HG03159 (cell line): ENCODE measurements around the gene ANO3.

Experiments
- ATAC-seq: cut with Tn5 transposase; IDR thresholded peaks from one replicate; pipeline ENCODE4 v1.9.1; 2021; ENCODE audit warnings: mild to moderate bottlenecking, moderate library complexity; ENCODE audit not compliant: unreplicated experiment

The ANO3 gene

GRCh38 chr11:26702406-26702805 is 370.5 kb downstream of the ANO3 start:
- no peak for ATAC-seq

- no peak for ATAC-seq
Observed at GRCh38 chr11:26703411-26704191, 371.7 kb downstream of the ANO3 start.

DNA sequence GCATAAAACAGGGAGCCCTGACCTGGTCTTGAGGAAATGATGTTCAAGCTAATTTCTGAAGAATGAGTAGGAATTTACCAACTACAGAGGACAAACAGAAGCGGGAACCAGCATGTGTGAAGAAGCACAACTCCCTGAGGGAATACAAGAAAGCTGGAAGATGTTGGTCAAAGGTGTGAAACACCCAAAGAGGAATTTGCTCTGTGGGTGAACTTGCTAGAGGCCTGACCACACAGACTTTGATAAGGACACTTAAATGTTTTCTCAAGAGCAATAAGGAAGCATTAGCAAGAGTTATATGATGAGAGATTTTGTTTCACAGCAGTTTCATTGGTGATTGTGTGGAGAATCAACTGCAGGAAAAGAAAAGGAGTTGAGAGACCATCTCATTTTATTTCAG is 372.3 kb downstream of the ANO3 start:
- no peak for ATAC-seq

DNA sequence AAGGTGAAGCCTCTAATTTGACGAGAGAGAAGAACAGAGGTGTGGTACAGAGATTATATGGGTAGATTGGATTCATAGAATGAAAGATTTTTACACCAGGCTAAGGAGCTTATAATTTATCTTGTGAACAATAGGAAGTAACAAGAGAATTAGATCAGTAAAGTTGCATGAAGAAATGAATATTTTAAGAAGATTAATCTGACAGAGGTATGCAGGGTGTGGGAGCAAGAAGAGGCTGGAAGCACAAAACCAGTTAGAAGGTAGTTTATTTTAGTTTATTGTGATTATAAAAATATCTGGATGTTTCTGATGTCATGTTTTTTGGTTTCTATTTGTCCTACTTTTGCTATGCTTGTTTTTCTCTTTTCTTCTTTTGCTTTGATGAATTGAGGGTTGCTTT is 374.3 kb downstream of the ANO3 start:
- no peak for ATAC-seq

DNA sequence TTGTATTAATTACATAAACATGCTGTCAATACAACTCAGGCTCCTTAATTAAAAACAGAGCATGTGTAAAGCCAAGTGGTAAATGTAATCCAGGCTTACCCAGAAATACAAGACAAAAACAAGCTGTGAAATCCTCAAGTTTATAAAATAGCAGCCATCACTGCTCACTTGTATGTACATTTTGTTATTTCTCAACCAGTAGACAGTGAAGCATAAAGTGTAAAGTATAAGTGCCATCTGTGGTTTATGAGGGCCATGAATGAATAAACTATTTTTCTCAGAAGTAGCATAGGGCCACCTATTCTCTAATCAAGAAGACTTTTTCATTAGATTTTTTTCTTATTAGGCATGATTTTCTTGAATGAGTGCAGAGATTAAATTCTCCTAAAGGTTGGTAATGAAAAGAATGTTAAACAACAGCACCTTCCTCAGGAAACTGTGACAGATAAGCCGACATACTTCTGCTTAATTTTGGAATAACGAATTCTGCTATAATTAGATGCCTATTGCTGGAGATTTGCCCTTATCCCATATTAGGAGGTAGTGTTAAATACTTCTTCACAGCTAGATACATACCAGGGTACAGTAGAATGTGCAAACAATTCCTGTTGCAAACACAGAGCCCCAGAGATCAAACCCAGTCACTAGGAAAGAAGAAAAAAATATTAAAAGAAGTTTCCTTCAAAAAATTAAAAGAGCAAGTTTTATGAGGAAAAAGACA is 377.0 kb downstream of the ANO3 start:
- no peak for ATAC-seq

- ATAC-seq: no peak
Observed at GRCh38 chr11:26710489-26710888, 378.6 kb downstream of the ANO3 start.

- no peak for ATAC-seq
Observed at GRCh38 chr11:26712497-26712896, 380.6 kb downstream of the ANO3 start.
